Measurements from ENCODE around the gene MAL. TPM values are rescaled to one million over a fixed set of nuclear protein-coding genes. Genes with fewer than 3 reads are reported as not detected.
A peak's percentile ranks its signal among the peaks of the same experiment; 100 is the strongest.

Gene MAL
- total RNA-seq, 2 experiments from 2014 or later = 63.5 to 63.6 TPM

DNA sequence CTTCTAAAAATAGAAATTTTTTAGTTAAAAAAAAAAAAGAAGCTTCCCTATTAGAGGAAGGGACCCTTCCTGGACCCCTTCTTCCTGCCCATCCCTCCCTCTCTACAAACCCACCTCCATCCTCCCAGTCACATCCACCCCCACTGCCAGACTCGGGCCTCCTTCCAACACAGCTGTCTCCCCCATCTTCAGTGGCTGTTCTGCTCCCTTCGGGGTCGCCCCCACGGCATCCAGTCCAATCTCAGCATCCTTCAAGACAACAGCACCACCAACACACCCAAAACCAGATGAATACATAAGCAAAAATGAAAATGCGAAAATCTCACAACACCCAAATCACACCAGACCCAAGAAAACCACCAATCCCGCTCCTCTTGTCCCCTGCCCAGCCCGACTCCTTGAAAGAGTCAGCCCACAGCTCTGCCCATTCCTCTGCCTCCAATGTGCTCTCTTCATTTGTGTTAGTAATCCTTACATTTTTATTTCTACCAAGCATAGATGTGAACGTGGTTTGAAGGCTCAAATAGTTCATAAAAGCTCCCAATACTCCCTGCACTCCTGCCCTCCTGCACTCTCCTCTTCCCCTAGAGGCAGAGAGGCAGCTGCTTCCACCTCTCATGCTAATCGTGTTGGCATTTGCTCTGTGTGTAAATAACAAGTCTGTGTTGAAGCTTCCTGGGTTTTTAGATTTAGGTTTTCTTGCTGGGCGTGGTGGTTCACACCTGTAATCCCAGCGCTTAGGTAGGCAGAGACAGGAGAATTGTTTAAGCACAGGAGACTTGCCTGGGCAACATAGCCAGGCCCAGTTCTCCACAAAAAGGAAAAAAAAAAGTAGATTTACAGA, 37.0 kb downstream of the MAL start:
- Mint-ChIP-seq H3K4me1 (ENCODE audit: low read depth) (peaks cover 29% of the 10 kb centered on the region), H3K36me3 (no peaks in the 10 kb centered on the region), H3K27me3 (no peaks in the 10 kb centered on the region), H3K9me3 (no peaks in the 10 kb centered on the region), H3K4me3 (no peak overlapping the region), H3K27ac (peak overlapping the region; percentile 71)
- POLR2A ChIA-PET = interaction anchor here (0.6 to 1.6 kb wide), 3 partner anchors 9 to 39 kb away, joined by 3 to 7 read pairs (median 3); no protein-coding TSS in a partner anchor
- CTCF ChIA-PET = interaction anchor here (1.4 to 15.1 kb wide), 5 partner anchors 9 to 76 kb away, joined by 3 to 156 read pairs (median 12); no protein-coding TSS in a partner anchor
- intact Hi-C loops (cut with micrococcal nuclease) = loop anchor here (1.0 kb wide), 1 partner anchor 12 kb away; no protein-coding TSS in a partner anchor
- DNase-seq = no peak

DNA sequence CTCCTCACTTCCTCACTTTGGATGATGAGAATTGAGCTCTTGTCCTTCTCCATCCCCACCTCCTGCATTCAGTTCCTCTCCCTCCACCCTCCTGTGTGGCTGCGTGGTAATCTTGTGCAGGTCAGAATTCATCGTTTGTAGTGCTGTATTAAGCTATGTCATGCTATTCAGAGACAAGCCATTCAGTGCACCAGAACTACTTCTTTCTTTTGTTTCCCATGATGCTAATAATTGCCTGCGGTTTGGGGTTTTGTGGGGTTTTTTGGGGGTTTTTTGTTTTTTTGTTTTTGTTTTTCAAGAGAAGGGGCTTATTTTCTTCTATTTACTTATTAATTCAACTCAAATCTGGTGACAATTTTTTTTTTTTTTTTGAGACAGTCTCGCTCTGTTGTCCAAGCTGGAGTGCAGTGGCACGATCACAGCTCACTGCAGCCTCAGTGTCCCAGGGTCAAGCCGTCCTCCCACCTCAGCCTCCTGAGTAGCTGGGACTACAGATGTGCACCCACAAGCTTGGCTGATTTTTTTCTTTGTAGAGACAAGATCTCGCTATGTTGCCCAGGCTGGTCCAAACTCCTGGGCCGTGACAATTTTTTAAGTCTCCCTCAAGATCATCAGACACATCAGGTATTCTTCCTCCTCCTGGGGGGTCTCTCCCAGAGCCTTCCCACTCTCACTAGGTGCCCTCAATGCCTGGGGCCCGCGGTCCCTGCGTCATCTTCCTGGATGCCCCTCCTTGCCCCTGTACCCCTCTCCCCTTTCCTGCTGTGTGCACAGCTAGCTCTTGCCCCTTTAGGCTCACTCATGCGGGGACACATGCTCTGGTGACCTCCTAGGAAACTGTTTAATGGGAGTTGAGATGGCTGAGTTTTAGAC, 37.8 kb downstream of the MAL start:
- intact Hi-C loops (cut with micrococcal nuclease) = no loop called here
- no peak for DNase-seq
- H3K9me3 Mint-ChIP-seq = no peaks in the 10 kb centered on the region
- H3K4me1 Mint-ChIP-seq (ENCODE audit: low read depth) = peaks cover 29% of the 10 kb centered on the region
- H3K27me3 Mint-ChIP-seq = no peaks in the 10 kb centered on the region
- H3K4me3 Mint-ChIP-seq = no peak overlapping the region
- H3K27ac Mint-ChIP-seq = peak overlapping the region; percentile 71
- no peaks in the 10 kb centered on the region for H3K36me3 Mint-ChIP-seq
- ChIA-PET POLR2A (interaction anchor here (0.6 to 1.6 kb wide), 3 partner anchors 9 to 40 kb away, joined by 3 to 7 read pairs (median 3); no protein-coding TSS in a partner anchor), CTCF (interaction anchor here (1.3 to 15.1 kb wide), 6 partner anchors 10 to 77 kb away, joined by 3 to 156 read pairs (median 9); no protein-coding TSS in a partner anchor)

DNA sequence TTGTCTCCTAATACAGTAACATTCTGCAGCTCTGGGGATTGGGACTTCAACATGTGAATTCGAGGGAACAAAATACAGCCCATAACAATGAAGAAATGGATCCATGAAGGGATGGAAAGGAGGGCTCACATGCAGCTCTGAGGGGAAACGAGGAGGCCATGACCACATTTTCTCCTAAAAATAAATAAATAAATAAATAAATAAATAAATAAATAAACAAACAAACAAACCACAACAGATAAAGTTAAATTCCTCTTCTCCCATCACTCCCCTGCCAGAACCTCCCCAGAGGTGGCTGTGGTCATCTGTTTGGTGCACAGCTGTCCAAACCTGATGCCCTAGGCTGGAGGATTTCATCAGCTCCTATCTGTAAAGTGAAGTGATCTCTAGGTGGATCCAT, 42.7 kb downstream of the MAL start:
- Mint-ChIP-seq H3K36me3 (no peaks in the 10 kb centered on the region), H3K27ac (no peak overlapping the region), H3K4me1 (ENCODE audit: low read depth) (peaks cover 12% of the 10 kb centered on the region), H3K4me3 (no peak overlapping the region), H3K27me3 (no peaks in the 10 kb centered on the region), H3K9me3 (no peaks in the 10 kb centered on the region)
- ChIA-PET POLR2A (no interaction called here), CTCF (interaction anchor here (1.0 to 1.7 kb wide), 3 partner anchors 8 to 45 kb away, joined by 4 to 7 read pairs (median 5); no protein-coding TSS in a partner anchor)
- DNase-seq = no peak
- intact Hi-C loops (cut with micrococcal nuclease) = no loop called here

DNA sequence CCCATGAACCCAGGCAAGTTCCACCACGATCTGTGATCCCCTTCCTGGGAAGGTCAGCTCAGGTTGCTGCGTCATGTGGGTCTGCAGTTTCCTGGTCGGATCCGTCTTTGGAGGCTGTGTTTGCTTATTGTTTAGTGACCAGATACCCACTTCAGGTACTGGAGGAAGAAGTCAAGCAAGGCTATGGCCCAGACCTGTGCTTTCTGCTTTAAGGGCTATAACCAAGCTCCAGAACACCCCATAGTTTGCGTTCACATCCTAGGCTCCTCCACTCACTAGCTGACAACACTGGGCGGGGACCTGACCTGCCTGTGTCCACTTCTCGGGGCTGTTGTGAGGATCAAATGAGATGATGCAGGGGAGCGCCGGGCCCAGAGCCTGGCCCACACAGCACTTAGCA, 44.0 kb downstream of the MAL start:
- Mint-ChIP-seq H3K36me3 (no peaks in the 10 kb centered on the region), H3K27ac (no peak overlapping the region), H3K4me3 (no peak overlapping the region), H3K27me3 (no peaks in the 10 kb centered on the region), H3K4me1 (ENCODE audit: low read depth) (peaks cover 16% of the 10 kb centered on the region), H3K9me3 (no peaks in the 10 kb centered on the region)
- CTCF ChIA-PET = interaction anchor here (1.2 to 1.7 kb wide), 2 partner anchors 10 to 46 kb away, joined by 4 to 7 read pairs; no protein-coding TSS in a partner anchor
- no peak for DNase-seq
- intact Hi-C loops (cut with micrococcal nuclease) = no loop called here
- POLR2A ChIA-PET = no interaction called here

DNA sequence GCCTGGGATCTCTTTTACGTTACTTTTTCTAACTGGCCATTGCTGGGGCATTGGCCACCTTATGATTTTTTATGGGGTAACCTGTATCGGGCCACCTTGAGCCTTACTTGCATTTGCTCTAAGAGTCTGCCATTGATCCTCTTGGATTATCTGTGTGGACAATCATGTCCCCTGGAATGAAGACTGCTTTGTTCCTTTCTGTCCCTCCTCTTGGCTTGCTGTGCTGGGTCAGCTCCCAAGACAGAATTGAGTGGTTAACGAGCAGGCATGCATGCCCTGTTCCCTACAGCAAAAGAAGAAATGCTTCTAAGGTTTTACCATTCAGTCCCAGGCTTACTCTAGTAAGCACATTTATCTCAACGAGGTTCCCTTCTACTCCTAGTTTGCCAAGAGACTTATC, 46.3 kb downstream of the MAL start:
- Mint-ChIP-seq H3K36me3 (no peaks in the 10 kb centered on the region), H3K4me1 (ENCODE audit: low read depth) (peaks cover 38% of the 10 kb centered on the region), H3K4me3 (no peak overlapping the region), H3K9me3 (no peaks in the 10 kb centered on the region), H3K27ac (no peak overlapping the region), H3K27me3 (no peaks in the 10 kb centered on the region)
- intact Hi-C loops (cut with micrococcal nuclease) = no loop called here
- POLR2A ChIA-PET = interaction anchor here (0.9 kb wide), 1 partner anchor 49 kb away, joined by 3 read pairs; no protein-coding TSS in a partner anchor
- DNase-seq = no peak
- CTCF ChIA-PET = interaction anchor here (1.2 kb wide), 1 partner anchor 50 kb away, joined by 3 read pairs; no protein-coding TSS in a partner anchor

DNA sequence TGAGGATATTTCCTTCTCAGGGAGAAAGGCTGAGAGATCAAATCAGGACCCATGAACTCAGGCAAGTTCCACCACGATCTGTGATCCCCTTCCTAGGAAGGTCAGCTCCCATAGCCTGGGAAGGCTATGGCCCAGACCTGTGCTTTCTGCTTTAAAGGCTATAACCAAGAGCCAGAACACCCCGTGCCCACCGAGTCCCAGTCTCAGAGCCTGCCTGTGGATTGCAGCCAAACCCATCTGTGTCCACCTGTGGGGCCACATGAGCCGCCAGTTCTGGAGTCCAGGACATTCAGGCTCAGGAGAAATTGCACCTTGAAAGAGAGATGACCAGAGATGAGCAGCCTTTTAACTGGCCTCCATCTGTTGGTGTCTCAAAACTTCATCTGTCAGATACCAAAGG, 46.9 kb downstream of the MAL start:
- intact Hi-C loops (cut with micrococcal nuclease) = no loop called here
- Mint-ChIP-seq H3K27me3 (no peaks in the 10 kb centered on the region), H3K9me3 (no peaks in the 10 kb centered on the region), H3K4me1 (ENCODE audit: low read depth) (peaks cover 43% of the 10 kb centered on the region), H3K27ac (no peak overlapping the region), H3K36me3 (no peaks in the 10 kb centered on the region), H3K4me3 (no peak overlapping the region)
- DNase-seq = no peak
- POLR2A ChIA-PET = interaction anchor here (0.9 to 1.6 kb wide), 2 partner anchors 15 to 49 kb away, joined by 3 read pairs; no protein-coding TSS in a partner anchor
- CTCF ChIA-PET = interaction anchor here (8.8 to 10.9 kb wide), 2 partner anchors 15 to 48 kb away, joined by 156 to 409 read pairs; partner anchors contain the start of gene MAL

DNA sequence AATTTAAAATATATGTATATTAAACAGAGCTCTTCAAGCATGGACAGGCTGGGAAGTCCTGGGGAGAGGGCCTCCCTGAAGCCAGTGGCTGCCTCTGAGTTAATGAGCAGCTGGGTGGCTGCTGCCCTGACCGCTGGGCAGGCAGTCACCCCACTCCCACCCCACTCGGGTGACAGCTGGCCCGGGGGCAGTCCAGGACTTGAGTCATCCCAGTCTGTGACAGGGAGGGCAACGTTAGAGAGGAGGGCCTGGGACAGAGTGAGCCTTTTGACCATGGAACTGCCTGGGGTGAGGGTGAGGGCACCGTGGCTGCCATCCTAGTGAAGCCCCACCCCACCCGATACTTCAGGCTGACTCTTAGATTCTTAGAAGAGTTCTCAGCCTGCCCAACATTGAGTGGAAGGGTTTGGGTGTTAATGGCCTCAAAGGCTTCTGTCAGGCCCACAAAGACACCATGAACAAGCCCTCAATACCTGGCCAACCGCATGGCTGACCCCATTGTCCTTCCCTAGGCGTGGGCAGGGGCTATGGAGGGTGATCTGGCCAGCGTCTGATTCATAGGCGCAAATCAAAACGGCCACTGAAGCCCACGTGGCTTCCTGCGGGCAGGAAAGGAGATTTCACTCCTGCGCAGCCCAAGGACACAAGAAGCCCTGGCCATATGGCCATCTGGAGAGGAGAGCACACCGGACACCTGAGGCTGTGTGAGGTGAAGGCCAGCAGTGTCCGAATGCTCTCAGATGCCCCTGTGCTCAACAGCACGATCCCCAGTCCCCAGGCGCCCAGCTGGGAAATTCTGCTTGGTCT, 48.6 kb downstream of the MAL start:
- Mint-ChIP-seq H3K4me3 (peak overlapping the region; percentile 72), H3K36me3 (no peaks in the 10 kb centered on the region), H3K27ac (peak overlapping the region; percentile 92), H3K27me3 (peaks cover 1% of the 10 kb centered on the region), H3K4me1 (ENCODE audit: low read depth) (peaks cover 53% of the 10 kb centered on the region), H3K9me3 (no peaks in the 10 kb centered on the region)
- intact Hi-C loops (cut with micrococcal nuclease) = loop anchor here (1.0 to 2.0 kb wide), 2 partner anchors 12 to 33 kb away; no protein-coding TSS in a partner anchor
- ChIA-PET POLR2A (interaction anchor here (0.7 to 2.4 kb wide), 6 partner anchors 17 to 92 kb away, joined by 3 to 12 read pairs (median 4); partner anchors contain the start of genes MAL and ZNF2), CTCF (interaction anchor here (1.2 to 10.9 kb wide), 5 partner anchors 17 to 50 kb away, joined by 5 to 409 read pairs (median 95); partner anchors contain the start of gene MAL)
- DNase-seq = peak; percentile 41

DNA sequence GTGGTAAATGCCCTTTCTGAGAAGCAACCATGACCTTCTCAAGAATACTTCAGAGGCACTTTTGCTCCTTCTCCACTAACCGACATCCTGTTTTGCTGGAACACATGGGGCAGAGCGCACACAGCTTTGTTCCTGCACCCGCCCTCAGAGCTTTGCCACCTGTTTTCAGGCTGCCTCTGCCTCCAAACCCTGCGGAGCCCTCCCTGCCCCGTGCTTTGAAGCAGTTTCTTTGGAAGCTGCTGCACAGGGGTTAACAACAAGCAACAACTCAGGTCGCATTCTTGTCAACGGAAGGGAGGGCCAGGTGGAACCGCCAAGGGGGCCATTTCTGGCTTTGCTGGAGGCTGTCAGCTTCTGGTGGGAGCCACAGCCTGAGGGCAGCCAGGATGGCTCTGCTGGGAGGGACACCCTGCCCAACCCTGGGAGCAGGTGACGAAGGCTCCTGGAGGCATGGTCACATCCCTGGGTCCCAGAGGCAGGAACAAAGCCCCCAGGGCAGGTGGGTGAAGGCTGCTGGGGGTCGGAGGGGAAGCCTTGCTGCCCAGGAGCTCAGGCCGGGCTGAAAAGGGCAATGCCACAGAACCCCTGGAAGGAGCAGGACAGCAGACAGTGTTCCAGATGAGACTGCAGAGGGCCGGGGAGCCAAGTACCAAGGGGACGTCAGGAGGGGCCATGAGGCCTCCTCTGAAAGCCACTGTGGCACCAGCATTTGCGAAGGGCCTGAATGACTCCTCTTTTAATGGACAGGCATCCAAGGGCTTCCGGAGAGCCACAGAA, 49.3 kb downstream of the MAL start:
- Mint-ChIP-seq H3K9me3 (no peaks in the 10 kb centered on the region), H3K36me3 (no peaks in the 10 kb centered on the region), H3K27ac (peak overlapping the region; percentile 92), H3K4me1 (ENCODE audit: low read depth) (peaks cover 57% of the 10 kb centered on the region), H3K27me3 (peaks cover 1% of the 10 kb centered on the region), H3K4me3 (peak overlapping the region; percentile 72)
- CTCF ChIA-PET = interaction anchor here (1.1 to 10.9 kb wide), 7 partner anchors 9 to 60 kb away, joined by 4 to 409 read pairs (median 24); partner anchors contain the start of gene MAL
- intact Hi-C loops (cut with micrococcal nuclease) = loop anchor here (1.0 to 2.0 kb wide), 2 partner anchors 13 to 34 kb away; no protein-coding TSS in a partner anchor
- POLR2A ChIA-PET = interaction anchor here (0.7 to 2.4 kb wide), 7 partner anchors 32 to 91 kb away, joined by 3 to 15 read pairs (median 5); partner anchors contain the start of genes MAL and ZNF2
- DNase-seq = peak; percentile 84

DNA sequence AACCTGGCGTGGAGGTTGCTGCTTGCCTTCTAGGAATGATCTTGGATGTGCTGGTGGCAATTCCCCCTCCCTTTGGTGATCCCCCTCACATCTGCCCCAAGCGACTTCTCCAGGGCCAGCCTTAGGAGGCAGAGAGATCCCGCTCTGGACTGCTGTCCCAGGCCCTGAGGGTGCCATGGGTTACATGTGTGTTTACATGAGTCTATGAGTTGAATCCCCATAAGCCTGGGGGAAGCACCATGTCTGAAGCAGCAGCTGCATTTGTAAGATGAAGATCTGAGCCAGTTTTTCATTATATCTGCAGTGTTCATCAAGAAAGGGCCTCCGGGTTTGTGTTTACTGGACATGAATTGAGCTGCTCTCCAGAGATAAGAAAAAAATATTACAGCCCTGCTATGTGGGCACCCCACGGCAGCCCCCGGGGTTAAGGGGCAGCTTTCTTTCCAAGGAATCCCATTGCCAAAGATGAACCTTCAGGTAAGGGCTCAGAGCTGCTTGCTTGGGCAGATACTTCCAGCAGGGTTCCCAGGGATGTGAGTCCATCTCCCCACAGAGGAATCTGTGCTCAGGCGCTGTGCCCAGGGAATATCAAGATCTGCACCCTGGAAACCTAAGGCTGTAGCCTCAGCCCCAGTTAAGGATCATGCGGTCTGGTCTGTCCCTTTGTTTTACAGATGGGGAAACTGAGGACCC, 50.1 kb downstream of the MAL start:
- H3K4me1 Mint-ChIP-seq (ENCODE audit: low read depth) = peaks cover 62% of the 10 kb centered on the region
- ChIA-PET POLR2A (interaction anchor here (0.5 to 2.2 kb wide), 6 partner anchors 24 to 90 kb away, joined by 3 to 15 read pairs (median 4); partner anchors contain the start of genes MAL, MRPS5 and ZNF2), CTCF (interaction anchor here (1.1 to 10.9 kb wide), 9 partner anchors 8 to 89 kb away, joined by 3 to 409 read pairs (median 9); partner anchors contain the start of gene MAL)
- H3K36me3 Mint-ChIP-seq = no peaks in the 10 kb centered on the region
- H3K4me3 Mint-ChIP-seq = peak overlapping the region; percentile 72
- H3K27ac Mint-ChIP-seq = peak overlapping the region; percentile 92
- no peak for DNase-seq
- H3K9me3 Mint-ChIP-seq = no peaks in the 10 kb centered on the region
- peaks cover 1% of the 10 kb centered on the region for H3K27me3 Mint-ChIP-seq
- intact Hi-C loops (cut with micrococcal nuclease) = loop anchor here (1.0 to 2.0 kb wide), 7 partner anchors 35 to 131 kb away; partner anchors contain the start of genes ZNF2, ZNF514 and ZNF892

Data from activated CD4-positive, alpha-beta memory T cell treated with anti-CD3 and anti-CD28 coated beads for 36 hours (primary cell).